Embryonic facial prominence (tissue), 1 donor: ENCODE results near the gene MYEOV.

ENCODE experiments used
- DNase-seq: peaks from one replicate; pipeline ENCODE4 v3.0.0-alpha.2; 2016; ENCODE audit errors: extremely low spot score

MYEOV gene

DNA sequence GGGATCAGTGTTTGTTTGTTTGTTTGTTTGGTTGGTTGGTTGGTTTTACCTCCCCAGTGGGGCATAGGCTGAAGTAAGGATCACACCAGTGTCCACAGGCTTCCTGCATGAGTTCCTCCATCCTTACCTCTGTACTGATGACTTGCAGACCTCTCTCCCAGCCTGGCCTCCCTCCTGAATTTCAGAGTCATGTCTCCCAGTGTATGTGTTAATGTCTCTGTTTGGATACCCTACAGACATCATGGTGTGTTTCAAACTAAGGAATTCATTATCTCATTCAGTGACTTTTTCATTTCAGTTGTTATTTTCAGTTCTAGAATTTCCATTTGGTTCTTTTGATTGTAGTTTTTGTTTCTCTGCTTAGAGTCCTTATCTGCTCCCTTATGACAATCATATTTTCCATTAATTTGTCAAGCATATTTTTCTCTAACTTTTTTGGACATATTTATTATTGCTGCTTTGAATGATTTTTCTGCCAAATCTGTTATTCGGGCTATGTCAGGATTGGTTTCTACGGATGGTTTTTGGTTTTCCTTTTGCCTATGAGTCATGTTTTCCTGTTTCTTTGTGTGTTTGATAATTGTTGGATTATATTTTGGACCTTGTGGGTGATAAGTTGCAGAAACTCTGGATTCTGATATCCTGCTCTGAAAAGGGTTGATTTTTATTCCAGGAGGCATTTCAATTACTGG lies 23.6 kb downstream of the MYEOV start:
- DNase-seq, result no peak

DNA sequence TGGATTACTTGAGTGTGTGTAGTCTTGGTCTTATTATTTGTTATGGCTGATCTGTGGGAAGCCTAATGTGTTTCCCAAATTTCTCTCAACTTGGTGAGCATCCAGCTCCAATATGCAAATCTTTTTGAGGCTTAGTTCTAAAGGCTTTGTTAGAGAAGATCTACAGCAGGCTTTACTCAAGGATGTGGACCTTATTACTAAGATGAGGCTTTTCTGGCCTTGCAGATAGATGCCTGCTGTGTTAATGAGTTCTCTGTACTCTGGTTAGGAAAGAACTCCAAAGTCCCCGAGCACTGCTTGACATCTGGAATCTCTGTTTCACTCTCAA lies 24.1 kb downstream of the MYEOV start:
- DNase-seq, result no peak

DNA sequence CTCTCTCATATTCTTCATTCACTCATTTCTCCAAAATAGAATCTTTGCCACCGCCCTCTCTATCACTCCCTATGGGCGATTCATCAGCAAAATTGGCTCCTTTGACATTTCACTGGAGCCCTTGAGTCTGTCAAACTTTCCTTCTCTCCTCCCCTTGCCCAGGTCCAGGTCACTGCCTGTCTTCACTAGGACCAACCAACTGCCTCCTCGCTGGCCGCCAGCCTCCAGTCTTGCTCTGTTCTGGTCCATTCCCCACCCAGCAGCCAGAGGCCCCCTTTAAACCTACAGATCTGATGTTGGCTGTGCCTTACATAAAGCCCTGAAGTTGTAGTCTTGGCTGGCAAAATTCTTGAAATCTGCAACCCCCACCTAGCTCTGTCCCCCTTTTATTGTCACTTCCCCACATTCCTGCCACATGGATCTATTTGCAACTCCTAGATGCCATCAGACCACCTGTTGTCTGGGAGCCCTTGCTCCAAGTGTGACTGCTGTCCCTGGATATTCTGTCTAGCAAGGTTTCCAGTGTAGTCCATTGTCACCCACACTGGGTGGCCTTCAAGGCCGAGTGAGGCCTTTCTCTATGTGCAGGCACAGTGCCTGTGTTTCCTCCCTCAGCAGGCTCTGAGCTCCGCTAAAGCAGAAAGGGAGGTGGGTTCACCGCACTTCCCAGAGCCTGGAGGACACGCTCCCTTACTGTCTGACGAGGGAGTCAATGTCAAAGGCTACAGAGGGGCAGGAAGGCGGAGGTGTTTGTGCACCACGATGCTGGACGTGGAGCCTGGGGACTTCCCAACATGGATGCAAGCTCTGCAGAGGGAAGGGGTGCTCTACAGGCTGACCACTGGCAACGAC lies 25.5 kb downstream of the MYEOV start:
- no peak for DNase-seq

DNA sequence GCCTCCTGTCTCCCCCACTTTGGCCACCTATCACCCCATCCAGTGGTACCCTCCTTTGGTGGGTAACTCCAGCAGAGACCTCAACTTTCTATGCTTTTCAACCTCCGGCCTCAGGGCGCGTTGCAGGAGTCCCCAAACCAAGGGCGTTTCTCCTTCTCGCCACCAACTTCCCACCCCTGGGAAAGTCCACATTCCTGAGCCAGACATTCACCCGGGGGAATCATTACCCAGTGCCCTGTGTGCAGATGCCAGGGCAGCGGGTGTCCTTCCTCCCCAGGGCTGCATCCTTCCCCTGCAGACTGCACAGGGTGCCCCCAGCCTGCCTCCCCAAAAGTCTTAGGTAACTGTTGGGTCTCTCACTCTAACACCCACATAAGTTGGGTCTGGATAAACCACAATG lies 26.4 kb downstream of the MYEOV start:
- DNase-seq, result no peak

DNA sequence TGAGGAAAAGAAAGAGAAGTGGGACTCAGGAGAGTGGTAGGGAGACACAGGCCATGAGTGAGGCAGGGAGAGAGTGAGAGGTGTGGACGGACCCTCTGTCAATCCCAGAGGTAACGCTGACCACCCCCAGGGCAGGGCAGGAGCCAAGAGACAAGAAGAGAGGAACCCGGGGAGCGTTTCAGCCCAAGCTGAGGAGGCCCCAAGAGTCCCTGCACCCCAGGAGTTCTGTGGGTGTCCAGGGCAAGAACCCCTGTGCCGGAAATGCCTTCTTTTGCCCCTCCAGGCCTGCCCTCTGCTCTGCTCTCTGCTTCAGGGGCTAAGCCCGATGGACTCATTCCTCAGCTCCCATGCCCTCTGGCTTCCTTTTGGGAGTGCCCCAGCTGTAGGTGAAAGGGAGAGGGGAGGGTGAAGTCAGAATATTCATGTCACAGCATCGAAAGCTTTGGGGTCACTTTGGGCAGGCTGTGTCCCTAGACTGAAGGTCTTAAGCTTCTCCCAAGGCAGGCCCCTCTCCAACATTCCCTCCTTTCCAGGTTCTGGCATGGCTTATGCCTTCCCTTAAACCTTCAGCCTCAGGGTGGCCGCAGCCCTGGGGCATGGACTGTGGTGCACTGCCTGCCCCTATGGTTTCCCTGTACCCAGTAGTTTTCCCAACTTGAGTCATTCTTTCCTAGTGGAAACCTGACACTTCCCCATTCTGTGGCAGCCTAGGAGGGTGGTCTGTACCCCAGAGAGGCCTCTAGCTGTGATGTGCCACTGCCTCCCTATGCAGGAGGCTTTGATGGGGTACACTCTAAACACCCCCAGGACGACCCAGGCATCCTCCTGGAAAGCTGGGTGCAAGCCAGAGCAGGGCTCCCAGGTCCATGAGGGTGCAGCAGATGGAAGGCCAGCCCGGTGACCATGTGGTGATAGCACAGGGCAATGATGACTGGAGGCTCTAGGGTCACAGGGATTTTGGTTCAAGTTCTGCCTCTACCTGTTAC lies 27.1 kb downstream of the MYEOV start:
- DNase-seq, result no peak

DNA sequence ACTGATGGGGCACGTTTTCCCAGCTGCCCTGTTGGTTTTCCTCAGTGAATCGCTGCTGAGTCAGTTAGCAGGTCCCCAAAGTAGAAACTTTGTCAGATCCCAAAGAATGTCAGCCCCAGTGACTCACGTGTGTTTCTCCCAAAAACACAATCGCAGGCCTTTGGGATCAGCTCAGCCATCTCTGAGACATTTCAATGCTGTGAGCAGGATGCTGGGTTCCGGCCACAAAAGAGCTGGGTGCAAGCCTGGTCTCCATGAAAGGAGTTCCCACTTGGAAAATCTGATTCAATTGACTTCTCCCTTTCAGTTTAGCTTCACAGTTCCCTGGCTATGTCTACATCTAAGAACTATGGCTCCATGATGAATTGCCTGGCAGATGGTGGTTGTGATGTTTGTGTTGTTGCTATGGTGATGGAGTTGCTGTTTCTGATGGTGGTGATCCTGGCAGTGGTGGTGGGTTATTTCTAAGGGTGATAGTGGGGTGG lies 28.0 kb downstream of the MYEOV start:
- no peak for DNase-seq

- DNase-seq, result no peak
Observed at GRCh38 chr11:69325446-69325845, 31.5 kb downstream of the MYEOV start.

DNA sequence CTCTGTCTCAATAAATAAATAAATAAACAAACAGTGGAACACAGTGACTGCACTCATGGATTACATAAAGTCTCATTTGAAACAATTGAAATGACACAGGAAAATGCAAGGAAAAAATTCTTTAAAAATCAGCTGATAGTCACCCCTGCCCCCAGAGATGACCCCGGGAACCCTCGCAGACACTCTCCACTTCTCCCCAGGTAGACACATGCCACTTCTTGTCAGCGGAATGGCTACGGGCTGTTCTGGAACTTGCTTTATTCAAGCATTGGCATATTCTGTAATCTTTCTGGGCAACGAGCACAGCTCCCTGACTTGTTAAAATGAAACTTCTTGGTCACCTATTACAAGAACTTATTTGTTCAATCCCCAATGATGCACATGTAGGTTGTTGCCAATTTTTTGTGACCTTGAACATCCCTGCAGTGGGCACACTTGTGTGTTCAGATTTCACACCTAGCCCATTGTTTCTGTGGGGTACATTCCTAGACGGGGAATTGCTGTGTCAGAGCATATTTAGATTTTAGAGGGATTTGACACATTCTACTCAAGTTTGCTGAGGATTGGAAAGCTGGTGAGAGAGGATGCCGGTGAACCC lies 32.8 kb downstream of the MYEOV start:
- no peak for DNase-seq

DNA sequence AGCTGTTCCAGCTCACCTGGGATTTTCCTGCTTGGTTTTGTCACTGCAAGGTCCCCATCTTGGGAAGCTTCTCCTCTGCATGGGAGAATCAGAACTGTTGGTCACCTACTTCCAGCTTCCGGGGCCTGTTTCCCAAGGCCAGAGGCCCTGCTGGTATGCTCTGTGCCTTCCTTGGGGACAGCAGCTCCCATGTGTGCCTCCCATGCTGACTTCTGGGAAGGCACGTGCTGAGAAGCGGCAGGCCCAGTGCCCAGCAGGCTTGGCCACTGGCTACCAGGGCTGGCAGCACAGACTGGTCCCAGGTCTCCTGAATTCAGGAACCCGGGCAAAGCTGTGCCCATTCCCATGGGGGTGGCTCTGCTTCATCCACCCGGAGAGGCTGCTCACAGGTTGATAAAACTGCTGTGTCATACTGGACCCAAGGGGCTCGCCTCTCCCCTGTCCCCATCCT lies 33.8 kb downstream of the MYEOV start:
- DNase-seq, result no peak

- DNase-seq, result no peak
Observed at GRCh38 chr11:69328231-69328630, 34.3 kb downstream of the MYEOV start.

DNA sequence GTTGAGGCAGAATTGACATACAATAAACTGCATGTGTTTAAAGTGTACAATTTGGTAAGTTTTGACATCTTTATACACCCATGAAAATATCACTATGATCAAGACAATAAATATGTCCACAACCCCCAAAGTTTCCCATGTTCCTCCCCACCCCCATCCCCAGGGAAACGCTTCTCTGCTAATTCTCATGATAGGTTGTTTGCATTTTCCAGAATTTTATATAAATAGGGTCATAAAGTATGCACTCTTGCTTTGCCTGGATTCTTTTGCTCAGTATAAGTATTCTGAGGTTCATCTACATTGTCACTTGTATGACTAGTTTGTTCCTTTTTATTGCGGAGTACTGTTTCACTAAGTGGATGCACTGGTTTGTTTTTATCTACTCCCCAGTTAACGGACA lies 35.6 kb downstream of the MYEOV start:
- no peak for DNase-seq

DNA sequence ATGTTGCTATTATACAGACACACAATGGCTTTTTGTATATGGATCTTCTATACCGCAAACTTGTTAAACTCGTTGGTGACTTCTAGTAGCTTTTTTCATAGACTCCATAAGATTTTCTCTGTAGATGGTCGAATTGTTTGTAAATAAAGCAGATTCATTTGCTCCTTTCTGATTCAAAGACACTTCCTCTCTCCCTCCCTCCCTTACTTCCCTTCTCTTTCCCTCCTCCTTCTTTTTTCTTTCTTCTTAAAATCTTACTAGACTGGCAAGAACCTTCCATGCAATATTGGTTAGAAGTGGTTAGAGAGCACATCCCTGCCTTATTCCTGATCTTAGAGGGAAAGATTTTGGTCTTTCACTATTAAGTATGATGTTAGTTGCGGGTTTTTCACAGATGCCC lies 36.4 kb downstream of the MYEOV start:
- DNase-seq, result no peak

DNA sequence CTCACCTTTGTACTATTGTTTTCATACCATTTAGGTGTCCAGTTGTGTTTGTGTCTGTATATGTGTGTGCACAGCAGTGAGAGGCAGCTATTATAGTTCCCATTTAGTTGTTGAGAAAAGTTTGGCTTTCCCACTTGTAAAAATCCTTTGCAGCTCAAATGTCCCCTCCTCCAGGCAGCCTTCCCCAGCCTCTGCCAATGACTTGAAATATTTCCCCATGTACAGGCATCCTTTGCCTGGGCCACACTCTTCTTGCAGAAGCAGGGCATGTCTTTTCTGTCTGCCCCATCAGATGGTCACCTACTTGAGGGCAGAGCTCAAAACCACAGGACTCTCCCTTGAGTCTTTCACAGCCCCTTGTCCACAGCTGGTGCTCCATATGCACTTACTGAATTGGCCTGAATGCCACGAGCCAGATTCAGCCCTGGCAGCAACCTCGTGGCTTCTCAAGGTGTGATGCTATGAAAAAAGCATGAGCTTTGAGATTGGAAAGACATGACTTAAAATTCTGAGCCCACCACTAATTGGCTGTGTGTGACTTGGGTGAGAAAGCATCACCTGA lies 39.3 kb downstream of the MYEOV start:
- DNase-seq, result no peak

DNA sequence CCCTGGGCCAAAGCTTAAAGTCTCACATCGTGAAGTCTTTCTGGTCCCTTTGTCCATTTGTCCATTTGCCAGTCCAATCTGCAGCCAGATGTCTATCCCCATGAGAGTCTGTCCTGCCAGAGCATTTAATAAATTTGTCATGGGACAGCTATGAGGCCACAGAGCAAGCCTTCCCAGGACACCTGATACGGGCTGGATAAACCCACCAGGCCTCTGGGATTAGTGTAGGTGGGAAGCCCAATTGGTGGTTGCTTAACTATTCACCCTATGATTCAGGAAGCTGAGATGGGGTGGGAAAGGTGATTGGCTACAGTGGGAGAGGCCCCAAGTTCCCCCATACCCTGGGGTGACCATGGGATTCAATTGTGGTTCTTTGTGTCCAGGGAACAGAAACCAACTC lies 39.9 kb downstream of the MYEOV start:
- no peak for DNase-seq

DNA sequence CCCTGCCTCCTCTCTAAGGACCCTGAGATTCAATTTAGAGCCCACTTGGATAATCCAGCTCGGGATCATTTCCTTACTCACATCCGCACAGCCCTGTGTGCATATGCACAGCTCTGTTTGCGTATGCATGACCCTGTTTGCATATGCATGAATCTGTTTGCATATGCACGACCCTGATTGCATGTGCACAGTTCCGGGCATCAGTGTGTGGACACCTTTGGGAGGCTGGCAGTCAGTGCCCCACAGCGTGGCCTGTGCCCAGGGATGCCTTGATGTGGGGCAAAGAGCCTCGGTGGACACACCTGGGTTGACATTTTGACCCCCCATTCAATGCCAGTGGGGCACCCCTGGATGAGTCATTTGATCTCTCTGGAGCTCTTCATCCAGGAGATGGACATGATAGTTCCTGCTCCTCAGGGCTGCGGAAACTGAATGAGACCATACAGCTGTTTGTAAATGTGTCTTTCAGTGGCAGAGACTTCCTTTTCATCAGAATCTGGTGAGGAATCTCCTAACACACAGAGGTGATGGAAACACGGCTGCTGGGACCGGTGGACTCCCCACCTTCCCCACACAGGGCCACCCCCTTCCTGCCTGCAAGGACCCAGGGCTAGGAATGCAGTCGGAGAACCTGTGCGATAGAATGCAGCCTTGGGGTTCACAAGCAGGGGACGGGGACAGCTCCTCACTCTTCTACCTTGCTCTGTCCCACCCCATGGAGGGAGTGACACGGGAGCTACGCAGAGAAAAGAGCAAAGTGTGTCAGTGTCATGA lies 41.2 kb downstream of the MYEOV start:
- DNase-seq, result no peak

- no peak for DNase-seq
Observed at GRCh38 chr11:69335781-69336405, 41.9 kb downstream of the MYEOV start.

GRCh38 chr11:69337211-69337721 lies 43.3 kb downstream of the MYEOV start:
- no peak for DNase-seq

DNA sequence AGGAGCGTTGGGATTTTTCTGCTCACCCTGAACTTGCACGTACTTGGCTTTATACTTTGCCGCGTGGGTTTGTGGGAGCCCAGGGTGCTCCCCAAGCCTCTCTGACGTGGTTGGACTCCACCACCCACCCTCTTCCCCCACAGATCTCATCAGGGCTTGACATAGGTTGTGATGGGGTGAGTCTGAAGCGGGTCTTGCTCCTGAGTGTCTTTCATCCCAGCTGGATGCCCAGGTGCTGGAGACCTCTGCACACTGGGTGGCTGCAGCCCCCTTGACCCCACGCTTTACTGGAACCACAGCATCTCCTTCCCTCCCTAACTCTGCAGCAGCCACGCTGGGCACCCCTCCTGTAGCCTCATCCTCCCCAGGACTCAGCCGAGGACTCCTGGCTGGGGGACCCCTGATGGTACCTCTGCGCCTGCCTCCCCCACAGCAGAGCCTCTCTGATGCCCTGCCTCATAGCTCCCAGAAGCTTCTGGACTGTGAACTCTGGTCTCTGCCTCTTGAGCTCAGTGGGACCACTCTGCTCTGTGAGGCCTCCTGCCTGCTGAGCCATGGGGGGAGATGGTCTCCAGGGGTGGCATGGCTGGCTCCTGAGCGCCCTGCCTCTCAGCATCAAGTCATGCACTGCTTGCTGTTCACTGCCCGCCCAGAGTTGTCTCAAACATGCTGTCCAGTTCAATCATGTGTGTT lies 45.2 kb downstream of the MYEOV start:
- no peak for DNase-seq

DNA sequence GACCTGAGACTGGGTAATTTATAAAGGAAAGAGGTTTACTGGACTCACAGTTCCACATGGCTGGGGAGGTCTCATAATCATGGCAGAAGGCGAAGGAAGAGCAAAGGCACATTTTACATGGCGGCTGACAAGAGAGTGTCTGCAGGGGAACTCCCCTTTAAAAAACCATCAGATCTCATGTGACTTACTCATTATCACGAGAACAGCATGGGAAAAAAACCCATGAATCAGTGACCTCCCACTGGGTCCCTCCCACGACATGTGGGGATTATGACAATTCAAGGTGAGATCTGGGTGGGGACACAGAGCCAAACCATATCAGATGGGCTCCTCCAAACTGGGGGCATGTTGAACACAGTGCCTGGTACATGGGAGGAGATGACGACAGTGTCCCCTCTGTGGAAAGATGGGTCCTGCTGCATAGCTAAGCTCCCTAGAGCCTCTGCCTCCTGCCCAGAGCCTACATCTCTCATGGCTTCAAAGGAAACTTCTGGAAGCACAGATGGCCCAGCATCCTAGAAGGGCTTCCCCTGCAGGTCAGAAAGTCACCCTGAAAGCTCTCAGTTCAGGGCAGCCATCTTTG lies 46.1 kb downstream of the MYEOV start:
- no peak for DNase-seq
